B cell (primary cell): ENCODE measurements around the gene HASPIN. TPM values are rescaled to one million over a fixed set of nuclear protein-coding genes. Genes with fewer than 3 reads are reported as not detected.

Experiments used
- ATAC-seq: fragments of 200-7000 bp; cut with Tn5 transposase; one replicate; pipeline ENCODE4 v1.10.0; 2021; ENCODE audit warnings: low read depth, mild to moderate bottlenecking, moderate number of reproducible peaks, moderate library complexity
- CTCF ChIA-PET: fragments of 350-600 bp; sonication (Branson Sonifier 250); formaldehyde crosslinking; loops from one replicate; lab custom pipeline; 2021; ENCODE audit warnings: antibody characterized with exemption, inconsistent platforms; lab: Charles Lee
- POLR2A ChIA-PET: fragments of 350-600 bp; sonication (Branson Sonifier 250); formaldehyde crosslinking; loops from one replicate; lab custom pipeline; 2021; ENCODE audit warnings: antibody characterized with exemption; lab: Charles Lee
- DNase-seq: peaks from one replicate; pipeline ENCODE4 v3.0.0; 2013
- H2AFZ ChIP-seq: 2 replicates; pipeline ENCODE4 v1.6.1; 2012; ENCODE audit warnings: mild to moderate bottlenecking, low read depth, low read length; ENCODE audit not compliant: insufficient read depth, poor library complexity, severe bottlenecking
- H3K27ac ChIP-seq, 2 donors: 1 replicate in 1 of 2; 2 replicates in 1 of 2; pipeline ENCODE4 v1.5.1; 2012 to 2013; ENCODE audit warnings: low read length in 2 of 2, mild to moderate bottlenecking in 2 of 2, moderate library complexity in 1 of 2
- H3K27me3 ChIP-seq, 4 experiments: fragments of 200-600 bp in 1 of 4; sonication (generic) in 1 of 4; replicated peaks in 1 of 4; 1 replicate in 2 of 4; 2 replicates in 2 of 4; pipeline versions ENCODE4 v1.6.1 to v1.7.0; 2013 to 2016; ENCODE audit warnings: low read length in 3 of 4, mild to moderate bottlenecking in 2 of 4, mixed read lengths in 1 of 4, moderate library complexity in 1 of 4; ENCODE audit not compliant: insufficient read depth in 4 of 4, control insufficient read depth in 3 of 4; ENCODE audit errors: control extremely low read depth in 1 of 4
- H3K36me3 ChIP-seq, 2 experiments: replicated peaks in 1 of 2; 1 replicate in 1 of 2; 2 replicates in 1 of 2; pipeline versions ENCODE4 v1.6.1 to v1.7.1; 2013; ENCODE audit warnings: low read length in 1 of 2; ENCODE audit not compliant: insufficient read depth in 2 of 2, control insufficient read depth in 1 of 2; ENCODE audit errors: control extremely low read depth in 1 of 2, extremely low read depth in 1 of 2
- H3K4me1 ChIP-seq, 2 donors: fragments of 200-600 bp in 1 of 2; sonication (generic) in 1 of 2; 1 replicate in 1 of 2; 2 replicates in 1 of 2; pipeline versions ENCODE4 v1.5.1 to v1.6.1; 2013 to 2017; ENCODE audit warnings: low read length in 2 of 2; ENCODE audit not compliant: control insufficient read depth in 2 of 2, insufficient read depth in 2 of 2
- H3K4me2 ChIP-seq: replicated peaks from 2 replicates; pipeline ENCODE3; 2012; ENCODE audit warnings: mild to moderate bottlenecking, low read depth, low read length; ENCODE audit not compliant: poor library complexity, severe bottlenecking
- H3K4me3 ChIP-seq, 5 experiments: fragments of 200-600 bp in 1 of 5; sonication (generic) in 1 of 5; 1 replicate in 3 of 5; 2 replicates in 2 of 5; pipeline versions ENCODE4 v1.5.1 to v1.7.0; 2011 to 2016; ENCODE audit warnings: low read length in 4 of 5, mild to moderate bottlenecking in 4 of 5, low read depth in 2 of 5, control low read depth in 1 of 5, moderate library complexity in 1 of 5; ENCODE audit not compliant: insufficient read depth in 1 of 5; ENCODE audit errors: control extremely low read depth in 1 of 5, extremely low read depth in 1 of 5
- H3K79me2 ChIP-seq: fragments of 200-600 bp; sonication (generic); one replicate; pipeline ENCODE4 v1.6.0; 2016; ENCODE audit warnings: low read length; ENCODE audit not compliant: control insufficient read depth, insufficient read depth
- H3K9ac ChIP-seq: fragments of 200-600 bp; sonication (generic); 2 replicates; pipeline ENCODE4 v1.6.1; 2017; ENCODE audit warnings: mild to moderate bottlenecking, low read length, moderate library complexity
- H3K9me3 ChIP-seq, 3 donors: one replicate each; pipeline versions ENCODE4 v1.6.1 to v1.7.1; 2013; ENCODE audit warnings: low read length in 2 of 3; ENCODE audit not compliant: control insufficient read depth in 2 of 3, insufficient read depth in 1 of 3; ENCODE audit errors: control extremely low read depth in 1 of 3
- H4K20me1 ChIP-seq: 2 replicates; pipeline ENCODE4 v1.6.0; 2012; ENCODE audit warnings: mild to moderate bottlenecking, low read length; ENCODE audit not compliant: insufficient read depth, control insufficient read depth, poor library complexity, severe bottlenecking
- H3K27ac Mint-ChIP-seq: one replicate; pipeline ENCODE4 v1.8.0; 2021; ENCODE audit warnings: mixed read lengths
- H3K27me3 Mint-ChIP-seq: one replicate; pipeline ENCODE4 v1.8.0; 2021; ENCODE audit warnings: mixed read lengths
- H3K4me1 Mint-ChIP-seq: one replicate; pipeline ENCODE4 v1.8.0; 2021; ENCODE audit warnings: mixed read lengths
- H3K4me3 Mint-ChIP-seq: one replicate; pipeline ENCODE4 v1.8.0; 2021; ENCODE audit warnings: mixed read lengths
- H3K9me3 Mint-ChIP-seq: one replicate; pipeline ENCODE4 v1.8.0; 2022; ENCODE audit warnings: mixed read lengths; ENCODE audit not compliant: insufficient read depth
- EZH2 ChIP-seq: IDR thresholded peaks from 2 replicates; pipeline ENCODE4 v1.6.1; 2012; ENCODE audit warnings: borderline replicate concordance, low read depth, mild to moderate bottlenecking, moderate library complexity, low read length; ENCODE audit not compliant: insufficient read depth, poor library complexity, severe bottlenecking
- WGBS: methylation state at CpG from one replicate; pipeline ENCODE4 v1.1.5; 2013; ENCODE audit warnings: missing lambda C conversion rate; ENCODE audit not compliant: insufficient coverage; 5-methylcytosine and 5-hydroxymethylcytosine counted together
- intact Hi-C: fragments of 100-400 bp; cut with micrococcal nuclease; formaldehyde crosslinking; loops from one replicate; pipeline ENCODE4 v1.10.0; 2022
- polyA plus RNA-seq: library from polyadenylated mRNA; depleted of rRNA; stranded (reverse); fragments of >200 nt; gene quantifications from 2 replicates; pipeline ENCODE4 v1.2.3, GENCODE V29; 2012
- total RNA-seq, 2 donors: library from RNA; stranded (reverse); fragments of 120-200 nt in 1 of 2; gene quantifications; 1 replicate in 1 of 2; 2 replicates in 1 of 2; pipeline versions ENCODE4 v1.2.3 to v1.2.4, GENCODE V29; 2013 to 2022
- TF ChIP-seq, protein P1 (sequence below): fragments of 200-600 bp; IDR thresholded peaks from one replicate; pipeline ENCODE4 v1.8.0; 2022; ENCODE audit warnings: antibody characterized with exemption, mild to moderate bottlenecking

HASPIN gene
- total and polyA plus RNA-seq, 2 donors (not counting 1 experiment from before 2014, with no cell fraction given): 0.28 to 3.1 TPM

DNA sequence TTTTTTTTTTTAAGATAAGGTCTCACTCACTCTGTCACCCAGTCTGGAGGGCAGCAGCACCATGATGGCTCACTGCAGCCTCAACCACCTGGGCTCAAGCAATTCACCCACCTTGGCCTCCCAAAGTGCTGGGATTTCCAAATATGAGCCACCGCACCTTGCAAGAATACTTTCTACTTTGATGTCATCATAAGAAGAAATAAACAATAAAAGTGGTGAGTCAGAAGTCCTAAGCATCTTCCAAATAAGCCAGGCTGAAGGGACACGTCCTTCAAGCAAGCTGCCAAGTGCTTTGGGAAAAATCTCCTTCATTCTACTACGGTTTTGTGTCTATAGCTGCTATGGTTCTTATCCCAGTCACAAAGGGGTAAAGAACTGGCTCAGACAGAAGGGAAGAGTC is 20.3 kb downstream of the HASPIN start:
- Mint-ChIP-seq H3K4me3 (no peak overlapping the region), H3K27me3 (no peaks in the 10 kb centered on the region), H3K9me3 (no peaks in the 10 kb centered on the region), H3K27ac (no peak overlapping the region), H3K4me1 (peaks cover 25% of the 10 kb centered on the region)
- ATAC-seq (no peak), DNase-seq (no peak)
- Histone ChIP-seq H2AFZ (no peak overlapping the region), H3K4me2 (no peak overlapping the region), H3K36me3 (no peaks in the 10 kb centered on the region), H3K9me3 (peaks cover 0 to 9% (median 0%) of the 10 kb centered on the region in 3 donors), H3K9ac (no peak overlapping the region), H3K27ac (no peak overlapping the region), H3K27me3 (no peaks in the 10 kb centered on the region), H3K4me3 (no peak overlapping the region), H3K79me2 (no peaks in the 10 kb centered on the region), H3K4me1 (peaks cover 7 to 12% of the 10 kb centered on the region in 2 donors), H4K20me1 (no peaks in the 10 kb centered on the region)
- WGBS: no CpG with 5 or more reads among the region's 3 CpGs
- CTCF ChIA-PET: no interaction called here
- TF ChIP-seq EZH2: no peak
- TF ChIP-seq, protein P1, sequence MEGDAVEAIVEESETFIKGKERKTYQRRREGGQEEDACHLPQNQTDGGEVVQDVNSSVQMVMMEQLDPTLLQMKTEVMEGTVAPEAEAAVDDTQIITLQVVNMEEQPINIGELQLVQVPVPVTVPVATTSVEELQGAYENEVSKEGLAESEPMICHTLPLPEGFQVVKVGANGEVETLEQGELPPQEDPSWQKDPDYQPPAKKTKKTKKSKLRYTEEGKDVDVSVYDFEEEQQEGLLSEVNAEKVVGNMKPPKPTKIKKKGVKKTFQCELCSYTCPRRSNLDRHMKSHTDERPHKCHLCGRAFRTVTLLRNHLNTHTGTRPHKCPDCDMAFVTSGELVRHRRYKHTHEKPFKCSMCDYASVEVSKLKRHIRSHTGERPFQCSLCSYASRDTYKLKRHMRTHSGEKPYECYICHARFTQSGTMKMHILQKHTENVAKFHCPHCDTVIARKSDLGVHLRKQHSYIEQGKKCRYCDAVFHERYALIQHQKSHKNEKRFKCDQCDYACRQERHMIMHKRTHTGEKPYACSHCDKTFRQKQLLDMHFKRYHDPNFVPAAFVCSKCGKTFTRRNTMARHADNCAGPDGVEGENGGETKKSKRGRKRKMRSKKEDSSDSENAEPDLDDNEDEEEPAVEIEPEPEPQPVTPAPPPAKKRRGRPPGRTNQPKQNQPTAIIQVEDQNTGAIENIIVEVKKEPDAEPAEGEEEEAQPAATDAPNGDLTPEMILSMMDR: no peak
- POLR2A ChIA-PET: interaction anchor here (0.8 kb wide), 1 partner anchor 11 kb away, joined by 4 read pairs; no protein-coding TSS in a partner anchor
- intact Hi-C loops: no loop called here

DNA sequence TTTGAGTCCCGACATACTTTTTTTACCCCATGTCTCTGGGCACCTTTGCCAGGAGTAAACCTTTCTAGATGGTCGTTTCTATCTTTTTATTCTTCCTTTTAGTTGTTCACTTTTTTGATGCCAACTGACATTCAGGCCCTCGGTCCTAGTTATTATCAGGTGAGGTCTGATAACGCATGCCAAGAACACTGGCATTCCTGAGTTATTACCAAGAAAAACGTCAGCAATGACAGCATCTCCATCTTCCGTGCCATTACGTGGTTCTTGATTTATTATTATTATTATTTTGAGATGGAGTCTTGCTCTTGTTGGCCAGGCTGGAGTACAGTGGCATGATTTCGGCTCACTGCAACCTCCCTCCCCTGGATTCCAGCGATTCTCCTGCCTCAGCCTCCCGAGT is 21.4 kb downstream of the HASPIN start:
- Mint-ChIP-seq H3K4me3 (no peak overlapping the region), H3K4me1 (peaks cover 20% of the 10 kb centered on the region), H3K27me3 (no peaks in the 10 kb centered on the region), H3K9me3 (no peaks in the 10 kb centered on the region), H3K27ac (no peak overlapping the region)
- CTCF ChIA-PET: interaction anchor here (3.6 kb wide), 1 partner anchor 7 kb away, joined by 21 read pairs; no protein-coding TSS in a partner anchor
- WGBS: 94% methylated on average over 6 of the region's 10 CpGs
- Histone ChIP-seq H4K20me1 (no peaks in the 10 kb centered on the region), H3K4me3 (no peak overlapping the region), H2AFZ (no peak overlapping the region), H3K79me2 (no peaks in the 10 kb centered on the region), H3K9me3 (peaks cover 0 to 9% (median 0%) of the 10 kb centered on the region in 3 donors), H3K27ac (no peak overlapping the region), H3K9ac (no peak overlapping the region), H3K4me1 (peaks cover 7 to 14% of the 10 kb centered on the region in 2 donors), H3K4me2 (no peak overlapping the region), H3K27me3 (no peaks in the 10 kb centered on the region), H3K36me3 (no peaks in the 10 kb centered on the region)
- ATAC-seq (no peak), DNase-seq (no peak)
- POLR2A ChIA-PET: no interaction called here
- intact Hi-C loops: no loop called here
- TF ChIP-seq, protein P1: no peak
- no peak for TF ChIP-seq EZH2
